Panc1 (cell line): ENCODE results near the gene MUC15.

Experiments
- TF ChIP-seq, protein P1 (sequence below): fragments of 450-650 bp; IDR thresholded peaks from 2 replicates; pipeline ENCODE4 v1.5.1; 2017; ENCODE audit warnings: mild to moderate bottlenecking
- TF ChIP-seq, protein P2 (sequence below), 2 experiments: IDR thresholded peaks; 2 replicates each; pipeline ENCODE4 v1.6.1; 2011 to 2012; ENCODE audit warnings: low read depth in 2 of 2, control low read depth in 1 of 2, low read length in 1 of 2, mild to moderate bottlenecking in 1 of 2, moderate library complexity in 1 of 2; ENCODE audit not compliant: insufficient read depth in 1 of 2

DNA sequence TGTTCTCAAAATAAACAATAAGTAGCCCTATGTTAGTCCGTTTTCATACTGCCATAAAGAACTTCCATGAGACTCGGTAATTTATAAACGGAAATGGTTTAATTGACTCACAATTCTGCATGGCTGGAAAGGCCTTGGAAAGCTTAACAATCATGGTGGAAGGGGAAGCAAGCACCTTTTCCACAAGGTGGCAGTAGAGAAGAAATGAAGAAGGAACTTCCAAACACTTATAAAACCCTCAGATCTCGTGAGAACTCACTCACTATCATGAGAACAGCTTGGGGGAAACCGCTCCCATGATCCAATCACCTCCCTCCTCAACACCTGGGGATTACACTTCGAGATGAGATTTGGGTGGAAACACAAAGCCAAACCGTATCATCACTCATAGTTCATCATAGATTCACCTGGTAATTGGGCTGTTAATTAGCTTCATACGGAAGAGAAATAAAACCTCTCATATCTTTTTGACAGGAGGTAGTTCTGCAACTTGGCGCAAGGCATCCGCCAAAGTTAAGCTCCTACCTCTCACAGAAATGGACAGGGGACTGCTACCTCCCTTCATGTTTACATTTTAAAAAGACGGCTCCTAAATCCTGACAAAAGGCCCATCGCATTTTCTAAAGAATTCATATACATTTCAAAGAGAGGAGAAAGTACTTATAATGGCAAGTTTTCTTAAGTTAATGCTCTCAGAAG lies 49.0 kb downstream of the MUC15 start:
- TF ChIP-seq, protein P1, sequence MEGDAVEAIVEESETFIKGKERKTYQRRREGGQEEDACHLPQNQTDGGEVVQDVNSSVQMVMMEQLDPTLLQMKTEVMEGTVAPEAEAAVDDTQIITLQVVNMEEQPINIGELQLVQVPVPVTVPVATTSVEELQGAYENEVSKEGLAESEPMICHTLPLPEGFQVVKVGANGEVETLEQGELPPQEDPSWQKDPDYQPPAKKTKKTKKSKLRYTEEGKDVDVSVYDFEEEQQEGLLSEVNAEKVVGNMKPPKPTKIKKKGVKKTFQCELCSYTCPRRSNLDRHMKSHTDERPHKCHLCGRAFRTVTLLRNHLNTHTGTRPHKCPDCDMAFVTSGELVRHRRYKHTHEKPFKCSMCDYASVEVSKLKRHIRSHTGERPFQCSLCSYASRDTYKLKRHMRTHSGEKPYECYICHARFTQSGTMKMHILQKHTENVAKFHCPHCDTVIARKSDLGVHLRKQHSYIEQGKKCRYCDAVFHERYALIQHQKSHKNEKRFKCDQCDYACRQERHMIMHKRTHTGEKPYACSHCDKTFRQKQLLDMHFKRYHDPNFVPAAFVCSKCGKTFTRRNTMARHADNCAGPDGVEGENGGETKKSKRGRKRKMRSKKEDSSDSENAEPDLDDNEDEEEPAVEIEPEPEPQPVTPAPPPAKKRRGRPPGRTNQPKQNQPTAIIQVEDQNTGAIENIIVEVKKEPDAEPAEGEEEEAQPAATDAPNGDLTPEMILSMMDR: peak; percentile 29; the same call in 1 of the 2 replicates
- TF ChIP-seq, protein P2, sequence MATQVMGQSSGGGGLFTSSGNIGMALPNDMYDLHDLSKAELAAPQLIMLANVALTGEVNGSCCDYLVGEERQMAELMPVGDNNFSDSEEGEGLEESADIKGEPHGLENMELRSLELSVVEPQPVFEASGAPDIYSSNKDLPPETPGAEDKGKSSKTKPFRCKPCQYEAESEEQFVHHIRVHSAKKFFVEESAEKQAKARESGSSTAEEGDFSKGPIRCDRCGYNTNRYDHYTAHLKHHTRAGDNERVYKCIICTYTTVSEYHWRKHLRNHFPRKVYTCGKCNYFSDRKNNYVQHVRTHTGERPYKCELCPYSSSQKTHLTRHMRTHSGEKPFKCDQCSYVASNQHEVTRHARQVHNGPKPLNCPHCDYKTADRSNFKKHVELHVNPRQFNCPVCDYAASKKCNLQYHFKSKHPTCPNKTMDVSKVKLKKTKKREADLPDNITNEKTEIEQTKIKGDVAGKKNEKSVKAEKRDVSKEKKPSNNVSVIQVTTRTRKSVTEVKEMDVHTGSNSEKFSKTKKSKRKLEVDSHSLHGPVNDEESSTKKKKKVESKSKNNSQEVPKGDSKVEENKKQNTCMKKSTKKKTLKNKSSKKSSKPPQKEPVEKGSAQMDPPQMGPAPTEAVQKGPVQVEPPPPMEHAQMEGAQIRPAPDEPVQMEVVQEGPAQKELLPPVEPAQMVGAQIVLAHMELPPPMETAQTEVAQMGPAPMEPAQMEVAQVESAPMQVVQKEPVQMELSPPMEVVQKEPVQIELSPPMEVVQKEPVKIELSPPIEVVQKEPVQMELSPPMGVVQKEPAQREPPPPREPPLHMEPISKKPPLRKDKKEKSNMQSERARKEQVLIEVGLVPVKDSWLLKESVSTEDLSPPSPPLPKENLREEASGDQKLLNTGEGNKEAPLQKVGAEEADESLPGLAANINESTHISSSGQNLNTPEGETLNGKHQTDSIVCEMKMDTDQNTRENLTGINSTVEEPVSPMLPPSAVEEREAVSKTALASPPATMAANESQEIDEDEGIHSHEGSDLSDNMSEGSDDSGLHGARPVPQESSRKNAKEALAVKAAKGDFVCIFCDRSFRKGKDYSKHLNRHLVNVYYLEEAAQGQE (IDR thresholded peaks at IDR 0.05; ENCODE audit: insufficient read depth in 1 of 2, low read depth in 2 of 2, low read length in 1 of 2): no peak
